SU-DHL-6 (cell line): ENCODE results near the gene OLIG2.

Experiments used
- H2AFZ ChIP-seq: fragments of 200-600 bp; sonication (generic); 2 replicates; pipeline ENCODE4 v1.6.1; 2014; ENCODE audit warnings: low read depth, mild to moderate bottlenecking, moderate library complexity, mixed read lengths, antibody characterized with exemption, low read length; ENCODE audit not compliant: severe bottlenecking
- H3F3A ChIP-seq: fragments of 200-600 bp; shearing (Covaris generic); 2 replicates; pipeline ENCODE4 v1.6.0; 2016; ENCODE audit warnings: antibody characterized with exemption, mild to moderate bottlenecking; ENCODE audit not compliant: insufficient read depth
- H3K27ac ChIP-seq: fragments of 200-600 bp; sonication (generic); 2 replicates; pipeline ENCODE4 v1.5.1; 2016; ENCODE audit warnings: low read depth, mild to moderate bottlenecking, low read length, moderate library complexity, mixed read lengths
- H3K27me3 ChIP-seq: fragments of 200-600 bp; sonication (generic), shearing (Covaris generic); 2 replicates; pipeline ENCODE4 v1.6.0; 2014; ENCODE audit warnings: mild to moderate bottlenecking, low read length
- H3K36me3 ChIP-seq: fragments of 200-600 bp; sonication (generic); 2 replicates; pipeline ENCODE4 v1.6.1; 2014; ENCODE audit warnings: mild to moderate bottlenecking, low read length, mixed read lengths
- H3K4me2 ChIP-seq: fragments of 300-600, 200-600 bp; shearing (Covaris generic), sonication (generic); 2 replicates; pipeline ENCODE4 v1.6.0; 2014; ENCODE audit warnings: low read length, low read depth, mild to moderate bottlenecking; ENCODE audit not compliant: poor library complexity, severe bottlenecking
- H3K4me3 ChIP-seq: fragments of 200-600 bp; sonication (generic); 2 replicates; pipeline ENCODE4 v1.5.1; 2014; ENCODE audit warnings: antibody characterized with exemption, low read length, mild to moderate bottlenecking, mixed read lengths; ENCODE audit not compliant: insufficient read depth, poor library complexity, severe bottlenecking
- H3K79me2 ChIP-seq: fragments of 200-600 bp; sonication (generic); 2 replicates; pipeline ENCODE4 v1.6.1; 2014; ENCODE audit warnings: mild to moderate bottlenecking, low read length, moderate library complexity; ENCODE audit not compliant: insufficient read depth
- H3K9ac ChIP-seq: fragments of 200-600 bp; sonication (generic); 2 replicates; pipeline ENCODE4 v1.7.0; 2014; ENCODE audit warnings: mild to moderate bottlenecking, low read length
- H3K9me2 ChIP-seq: fragments of 200-600 bp; sonication (generic); replicated peaks from 2 replicates; pipeline ENCODE4 v1.6.1; 2014; ENCODE audit warnings: low read length; ENCODE audit not compliant: insufficient read depth
- H3K9me3 ChIP-seq: fragments of 200-600 bp; sonication (generic); 2 replicates; pipeline ENCODE4 v1.6.1; 2014; ENCODE audit warnings: low read length, mixed read lengths; ENCODE audit not compliant: insufficient read depth
- H4K20me1 ChIP-seq: fragments of 200-600 bp; sonication (generic); 2 replicates; pipeline ENCODE4 v1.6.1; 2014; ENCODE audit warnings: low read depth, mild to moderate bottlenecking, antibody characterized with exemption, low read length, moderate library complexity, mixed read lengths
- EZH2phosphoT487 ChIP-seq: fragments of 200-600 bp; sonication (generic), shearing (Covaris generic); conservative IDR thresholded peaks from 2 replicates; pipeline ENCODE4 v1.6.1; 2018; ENCODE audit warnings: mild to moderate bottlenecking, antibody characterized with exemption, low read length, moderate library complexity, mixed read lengths
- TF ChIP-seq, protein P1 (sequence below): fragments of 200-600 bp; sonication (generic); IDR thresholded peaks from one replicate; pipeline ENCODE4 v1.5.1; 2017; ENCODE audit warnings: antibody characterized with exemption, mild to moderate bottlenecking, low read length, moderate library complexity; ENCODE audit not compliant: insufficient read depth, poor library complexity, severe bottlenecking

OLIG2 gene

GRCh38 chr21:33025489-33026442 is at the start of gene OLIG2:
Gene OLIG2 (plus strand): TSS chr21:33025935. CDS start chr21:33026863, 928 bp downstream.
- H3F3A ChIP-seq: no peaks in the 10 kb centered on the region
- no peak within 1 kb of the TSS for H3K9ac ChIP-seq
- no peak within 1 kb of the TSS for H3K27ac ChIP-seq
- no peaks in the 10 kb centered on the region for H4K20me1 ChIP-seq
- no peaks in the 10 kb centered on the region for H3K9me2 ChIP-seq
- no peaks in the 10 kb centered on the region for H3K27me3 ChIP-seq
- H3K4me2 ChIP-seq: no peak within 1 kb of the TSS
- no peak within 1 kb of the TSS for H2AFZ ChIP-seq
- no peaks in the 10 kb centered on the region for H3K79me2 ChIP-seq
- H3K9me3 ChIP-seq: no peaks in the 10 kb centered on the region
- no peaks in the 10 kb centered on the region for H3K36me3 ChIP-seq
- TF ChIP-seq, protein P1, sequence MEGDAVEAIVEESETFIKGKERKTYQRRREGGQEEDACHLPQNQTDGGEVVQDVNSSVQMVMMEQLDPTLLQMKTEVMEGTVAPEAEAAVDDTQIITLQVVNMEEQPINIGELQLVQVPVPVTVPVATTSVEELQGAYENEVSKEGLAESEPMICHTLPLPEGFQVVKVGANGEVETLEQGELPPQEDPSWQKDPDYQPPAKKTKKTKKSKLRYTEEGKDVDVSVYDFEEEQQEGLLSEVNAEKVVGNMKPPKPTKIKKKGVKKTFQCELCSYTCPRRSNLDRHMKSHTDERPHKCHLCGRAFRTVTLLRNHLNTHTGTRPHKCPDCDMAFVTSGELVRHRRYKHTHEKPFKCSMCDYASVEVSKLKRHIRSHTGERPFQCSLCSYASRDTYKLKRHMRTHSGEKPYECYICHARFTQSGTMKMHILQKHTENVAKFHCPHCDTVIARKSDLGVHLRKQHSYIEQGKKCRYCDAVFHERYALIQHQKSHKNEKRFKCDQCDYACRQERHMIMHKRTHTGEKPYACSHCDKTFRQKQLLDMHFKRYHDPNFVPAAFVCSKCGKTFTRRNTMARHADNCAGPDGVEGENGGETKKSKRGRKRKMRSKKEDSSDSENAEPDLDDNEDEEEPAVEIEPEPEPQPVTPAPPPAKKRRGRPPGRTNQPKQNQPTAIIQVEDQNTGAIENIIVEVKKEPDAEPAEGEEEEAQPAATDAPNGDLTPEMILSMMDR: no peak
- TF ChIP-seq EZH2phosphoT487: no peak
- no peak within 1 kb of the TSS for H3K4me3 ChIP-seq

DNA sequence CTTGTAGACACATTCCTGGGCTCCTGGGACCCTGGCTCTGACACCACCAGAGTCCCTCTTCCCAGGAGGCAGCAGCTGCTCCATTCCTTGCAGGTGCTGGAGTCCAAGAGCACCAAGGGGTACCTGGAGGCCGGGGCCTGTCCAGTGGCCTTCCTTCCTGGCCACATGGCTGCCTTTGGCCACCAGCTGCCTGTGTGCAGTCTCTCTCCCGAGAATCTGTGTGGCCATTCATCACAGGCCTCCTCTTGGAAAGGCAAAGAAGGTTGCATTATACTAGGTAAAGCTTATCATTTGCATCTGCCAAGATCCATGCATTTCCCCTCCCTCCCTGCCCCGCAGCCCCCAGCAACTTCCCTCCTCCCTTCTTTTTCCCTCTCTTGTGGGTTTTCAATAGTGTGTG is 48.9 kb upstream of the OLIG2 start:
- H3K27ac ChIP-seq: no peak overlapping the region
- H3K36me3 ChIP-seq: no peaks in the 10 kb centered on the region
- no peaks in the 10 kb centered on the region for H3F3A ChIP-seq
- H3K9me2 ChIP-seq: no peaks in the 10 kb centered on the region
- no peaks in the 10 kb centered on the region for H3K27me3 ChIP-seq
- H2AFZ ChIP-seq: no peak overlapping the region
- no peak for TF ChIP-seq EZH2phosphoT487
- TF ChIP-seq, protein P1: no peak
- no peaks in the 10 kb centered on the region for H4K20me1 ChIP-seq
- H3K9me3 ChIP-seq: no peaks in the 10 kb centered on the region
- H3K9ac ChIP-seq: no peak overlapping the region
- H3K4me3 ChIP-seq: no peak overlapping the region
- H3K79me2 ChIP-seq: no peaks in the 10 kb centered on the region
- no peak overlapping the region for H3K4me2 ChIP-seq

DNA sequence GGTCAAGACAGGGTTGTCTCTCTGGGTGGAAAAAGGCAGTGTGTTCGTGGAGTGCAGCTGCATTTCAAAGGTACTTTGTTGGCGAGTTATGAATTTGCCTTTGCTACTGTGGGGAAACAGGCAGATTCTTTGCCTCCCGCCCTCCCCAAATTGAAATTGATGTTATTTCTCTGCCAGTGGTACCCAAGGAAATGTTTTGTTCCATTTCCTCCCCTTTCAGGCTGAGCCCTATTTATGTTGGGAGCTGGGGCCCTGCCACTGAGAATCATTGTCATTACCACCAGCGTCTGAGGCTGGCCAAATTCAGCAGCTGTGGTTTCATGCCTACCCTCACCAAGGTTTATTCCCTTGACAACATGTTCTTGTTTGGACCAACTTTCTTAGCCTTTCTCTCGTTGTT is 48.5 kb upstream of the OLIG2 start:
- no peaks in the 10 kb centered on the region for H3K9me2 ChIP-seq
- no peaks in the 10 kb centered on the region for H3F3A ChIP-seq
- TF ChIP-seq, protein P1: no peak
- no peak for TF ChIP-seq EZH2phosphoT487
- no peaks in the 10 kb centered on the region for H3K9me3 ChIP-seq
- H4K20me1 ChIP-seq: no peaks in the 10 kb centered on the region
- no peaks in the 10 kb centered on the region for H3K27me3 ChIP-seq
- H3K36me3 ChIP-seq: no peaks in the 10 kb centered on the region
- no peak overlapping the region for H2AFZ ChIP-seq
- no peaks in the 10 kb centered on the region for H3K79me2 ChIP-seq
- H3K9ac ChIP-seq: no peak overlapping the region
- no peak overlapping the region for H3K4me3 ChIP-seq
- H3K27ac ChIP-seq: no peak overlapping the region
- H3K4me2 ChIP-seq: no peak overlapping the region
